WI38 (cell line): ENCODE data around the gene COPS7B.

Experiments used
- H3K4me3 ChIP-seq: 2 replicates; pipeline ENCODE4 v1.5.1; 2011; ENCODE audit warnings: low read depth, mild to moderate bottlenecking, control low read depth, low read length
- TF ChIP-seq, protein P1 (sequence below): IDR thresholded peaks from 2 replicates; pipeline ENCODE4 v1.5.1; 2012; ENCODE audit warnings: low read depth, mild to moderate bottlenecking, control low read depth, low read length

The COPS7B gene

DNA sequence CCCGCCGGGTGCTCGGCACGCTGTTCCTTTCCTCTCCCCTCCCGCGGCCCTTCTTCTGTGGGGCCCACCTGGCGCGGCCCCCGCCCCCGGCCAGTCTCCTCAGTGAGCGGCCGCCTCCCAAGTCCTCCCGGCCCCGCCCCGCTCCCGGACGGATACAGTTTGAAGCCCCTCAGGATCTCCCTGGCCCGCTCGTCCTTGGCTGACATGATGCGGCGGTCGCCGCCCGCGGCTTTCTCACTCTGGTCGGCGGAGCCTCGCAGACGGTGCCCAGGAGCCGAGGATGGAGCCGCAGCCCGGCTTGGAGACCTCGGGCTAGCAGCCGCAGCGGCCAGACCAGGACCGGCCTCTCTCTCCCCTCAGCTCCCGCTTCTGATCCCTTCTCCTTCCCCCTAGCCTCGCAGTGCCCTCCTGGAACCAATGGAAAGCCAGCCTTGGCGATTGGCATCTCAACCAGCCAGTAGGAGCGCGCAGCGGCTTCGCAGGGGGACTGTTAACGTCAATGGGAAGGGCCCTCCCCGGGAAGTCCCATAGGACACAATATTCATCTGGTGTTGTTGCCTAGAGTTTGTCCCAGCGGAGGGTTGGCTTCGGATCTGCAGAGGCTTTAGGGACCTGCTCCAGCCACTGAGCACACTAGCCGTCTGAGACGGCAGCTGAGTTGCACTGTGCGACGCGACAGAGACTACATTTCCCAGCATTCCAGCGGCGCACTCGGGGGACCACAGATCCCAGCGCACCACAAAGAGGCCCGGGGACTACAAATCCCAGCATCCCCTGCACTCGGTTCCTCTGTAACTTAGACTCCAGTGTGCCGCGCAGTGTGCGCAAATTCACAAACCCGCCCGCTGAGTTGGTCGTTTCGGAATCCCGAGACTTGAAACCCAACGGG is 5.1 kb upstream of the COPS7B start, which contains the start of gene PDE6D:
PDE6D (minus strand) TSS at position 374 of the 889 bp plus-strand sequence; CDS start at position 206, 168 bp downstream.
- TF ChIP-seq, protein P1, sequence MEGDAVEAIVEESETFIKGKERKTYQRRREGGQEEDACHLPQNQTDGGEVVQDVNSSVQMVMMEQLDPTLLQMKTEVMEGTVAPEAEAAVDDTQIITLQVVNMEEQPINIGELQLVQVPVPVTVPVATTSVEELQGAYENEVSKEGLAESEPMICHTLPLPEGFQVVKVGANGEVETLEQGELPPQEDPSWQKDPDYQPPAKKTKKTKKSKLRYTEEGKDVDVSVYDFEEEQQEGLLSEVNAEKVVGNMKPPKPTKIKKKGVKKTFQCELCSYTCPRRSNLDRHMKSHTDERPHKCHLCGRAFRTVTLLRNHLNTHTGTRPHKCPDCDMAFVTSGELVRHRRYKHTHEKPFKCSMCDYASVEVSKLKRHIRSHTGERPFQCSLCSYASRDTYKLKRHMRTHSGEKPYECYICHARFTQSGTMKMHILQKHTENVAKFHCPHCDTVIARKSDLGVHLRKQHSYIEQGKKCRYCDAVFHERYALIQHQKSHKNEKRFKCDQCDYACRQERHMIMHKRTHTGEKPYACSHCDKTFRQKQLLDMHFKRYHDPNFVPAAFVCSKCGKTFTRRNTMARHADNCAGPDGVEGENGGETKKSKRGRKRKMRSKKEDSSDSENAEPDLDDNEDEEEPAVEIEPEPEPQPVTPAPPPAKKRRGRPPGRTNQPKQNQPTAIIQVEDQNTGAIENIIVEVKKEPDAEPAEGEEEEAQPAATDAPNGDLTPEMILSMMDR: no peak
- peak within 1 kb of the TSS; percentile 83 for H3K4me3 ChIP-seq

DNA sequence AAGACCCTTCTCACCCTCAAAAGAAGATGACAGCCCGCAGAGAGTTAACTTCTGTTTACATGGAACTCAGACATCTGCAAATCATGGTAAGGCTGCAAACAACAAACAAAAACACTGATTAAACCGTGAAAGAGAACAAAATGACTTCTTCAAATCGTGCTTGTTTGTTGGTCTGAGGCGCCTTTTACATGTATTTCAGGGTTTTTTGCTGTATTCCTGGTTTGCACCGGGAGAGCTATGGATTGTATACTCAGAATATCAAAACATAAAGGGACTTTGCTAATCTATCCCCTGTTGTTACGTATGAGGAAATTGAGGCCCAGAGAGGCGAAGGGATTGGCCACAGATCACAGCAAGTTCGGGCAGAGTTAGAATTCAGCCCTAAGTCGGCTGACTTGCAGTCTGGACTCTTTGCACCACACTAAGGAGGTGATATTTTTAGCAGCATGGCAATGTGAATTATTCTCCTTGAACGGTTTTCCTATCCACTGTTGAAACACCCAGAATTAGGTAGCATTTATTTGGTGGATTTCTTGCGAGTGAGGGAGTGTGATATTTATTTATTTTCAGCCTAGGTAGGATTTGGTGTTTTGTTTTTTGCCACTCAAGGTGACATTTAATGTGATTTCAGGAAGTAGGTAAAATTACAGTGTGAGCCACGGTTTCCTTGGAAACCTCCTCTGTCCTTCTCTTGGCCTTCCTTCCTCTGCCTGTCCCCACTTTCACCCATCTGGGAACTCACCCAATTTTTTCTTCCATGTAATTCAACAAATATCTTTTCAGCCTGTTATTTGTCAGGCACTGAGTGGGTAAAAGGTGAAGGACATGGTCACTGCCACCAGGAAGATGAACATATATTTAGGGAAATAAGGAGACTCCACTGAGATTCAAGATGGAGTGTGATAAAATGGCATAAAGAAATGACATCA is 4.2 kb upstream of the COPS7B start:
- peak overlapping the region; percentile 83 for H3K4me3 ChIP-seq
- TF ChIP-seq, protein P1: no peak

DNA sequence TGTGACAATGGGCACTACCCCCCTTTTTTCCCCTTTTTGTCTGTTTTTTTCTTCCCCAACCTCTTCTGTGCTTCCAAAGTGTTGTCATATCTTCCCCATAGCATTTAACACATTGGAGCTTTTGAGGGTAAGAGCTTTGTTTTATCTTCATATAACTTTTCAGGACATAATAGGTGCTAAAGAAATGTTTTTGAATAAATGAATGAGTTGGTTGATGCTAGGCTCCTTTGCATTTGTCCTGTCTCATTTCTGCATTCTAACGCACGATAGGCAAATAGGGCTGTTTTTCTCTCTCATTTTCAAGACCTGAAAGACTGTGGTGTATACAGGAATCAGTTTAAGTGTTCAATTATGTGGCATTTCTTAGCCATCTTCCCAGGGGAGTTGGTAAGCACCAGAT is 832 bp upstream of the COPS7B start:
- no peak overlapping the region for H3K4me3 ChIP-seq
- TF ChIP-seq, protein P1: no peak

DNA sequence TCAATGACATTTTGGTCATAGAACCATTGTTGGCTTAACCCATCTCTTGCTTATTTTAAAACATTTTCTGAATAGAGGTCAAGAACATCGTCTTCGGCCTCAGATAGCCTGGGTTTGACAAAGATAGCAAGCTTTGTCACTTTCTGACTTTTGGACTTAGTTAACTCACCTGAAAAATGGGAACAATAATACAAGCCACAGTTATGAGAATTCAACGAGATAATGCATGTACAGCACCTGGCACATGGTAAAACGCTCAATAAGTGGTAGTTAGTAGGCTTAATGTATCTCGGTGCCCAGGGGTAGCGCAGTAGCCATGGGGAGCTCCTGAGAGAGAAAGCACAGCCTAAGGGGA is 446 bp upstream of the COPS7B start:
- H3K4me3 ChIP-seq: peak overlapping the region; percentile 89
- TF ChIP-seq, protein P1: no peak

DNA sequence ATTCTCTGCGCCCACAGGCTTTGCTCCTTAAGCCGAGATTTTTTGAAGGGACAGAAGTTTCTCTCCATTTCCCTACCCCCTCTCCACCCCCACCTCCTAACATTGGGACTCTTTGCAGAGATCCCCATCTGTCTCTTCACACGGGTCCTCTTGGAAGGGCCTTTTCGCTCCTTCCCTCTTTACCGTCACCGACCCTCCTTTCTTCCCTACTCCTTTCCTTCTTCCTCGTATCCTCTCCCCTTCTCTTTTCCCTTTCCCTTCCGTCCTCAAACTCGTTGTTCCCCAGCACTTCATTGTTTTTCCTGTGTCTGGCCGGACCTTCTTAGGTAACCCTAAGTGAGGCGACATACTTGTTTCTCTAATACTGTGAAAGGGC is 660 bp downstream of the COPS7B start:
- peak overlapping the region; percentile 89 for H3K4me3 ChIP-seq
- TF ChIP-seq, protein P1: no peak

DNA sequence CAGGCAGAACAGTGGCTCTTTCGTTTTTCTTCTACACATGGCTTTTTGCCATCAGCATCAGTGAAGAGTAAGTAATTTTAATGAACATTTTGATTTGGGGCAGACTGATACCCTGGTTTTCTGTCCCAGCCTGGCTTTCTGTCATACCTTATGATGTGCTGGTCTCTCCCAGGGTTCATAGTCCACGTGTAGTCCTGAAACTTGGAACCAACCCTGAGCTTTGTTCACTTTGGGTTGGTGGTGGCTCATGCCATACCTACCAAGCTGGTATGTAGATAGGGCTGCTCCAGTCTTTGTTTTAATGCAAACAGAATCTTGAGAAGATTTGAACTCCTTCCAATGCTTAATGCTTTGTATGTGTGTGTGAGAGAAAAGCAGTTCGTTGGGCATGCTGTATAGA is 4.9 kb downstream of the COPS7B start:
- H3K4me3 ChIP-seq: no peak overlapping the region
- TF ChIP-seq, protein P1: no peak
